Measurements from ENCODE around the gene WNT16. TPM values are rescaled to one million over a fixed set of nuclear protein-coding genes. Genes with fewer than 3 reads are reported as not detected.

WNT16 gene
- total RNA-seq, 1 donor = under 0.01 TPM

- Histone ChIP-seq H3K27ac (ENCODE audit: low read depth, low read length) (no peak overlapping the region), H3K4me1 (ENCODE audit: insufficient read depth, low read length) (peaks cover 39% of the 10 kb centered on the region), H3K9me3 (ENCODE audit: low read depth, low read length) (no peaks in the 10 kb centered on the region), H3K4me3 (ENCODE audit: insufficient read depth, low read length) (no peak overlapping the region), H2AFZ (ENCODE audit: low read length) (no peak overlapping the region), H4K20me1 (ENCODE audit: insufficient read depth, low read length) (no peaks in the 10 kb centered on the region), H3K79me2 (ENCODE audit: insufficient read depth, low read length) (no peaks in the 10 kb centered on the region), H3K27me3 (ENCODE audit: insufficient read depth, low read length) (no peaks in the 10 kb centered on the region), H3K36me3 (ENCODE audit: insufficient read depth, low read length) (no peaks in the 10 kb centered on the region), H3K4me2 (ENCODE audit: insufficient read depth, low read length) (no peak overlapping the region)
- no peak for TF ChIP-seq CTCF (IDR thresholded peaks at IDR 0.05; ENCODE audit: extremely low read depth, low read depth, low read length)
- no peak for DNase-seq (ENCODE audit: insufficient read length, low spot score, missing footprints)
Measured at GRCh38 chr7:121298831-121299239, 30.0 kb upstream of the WNT16 start.

GRCh38 chr7:121300685-121301420, 27.9 kb upstream of the WNT16 start:
- no peak overlapping the region for H3K4me2 ChIP-seq (ENCODE audit: insufficient read depth, low read length)
- H4K20me1 ChIP-seq (ENCODE audit: insufficient read depth, low read length) = no peaks in the 10 kb centered on the region
- DNase-seq (ENCODE audit: insufficient read length, low spot score, missing footprints) = no peak
- peaks cover 52% of the 10 kb centered on the region for H3K4me1 ChIP-seq (ENCODE audit: insufficient read depth, low read length)
- no peaks in the 10 kb centered on the region for H3K27me3 ChIP-seq (ENCODE audit: insufficient read depth, low read length)
- no peaks in the 10 kb centered on the region for H3K9me3 ChIP-seq (ENCODE audit: low read depth, low read length)
- H3K4me3 ChIP-seq (ENCODE audit: insufficient read depth, low read length) = no peak overlapping the region
- H3K36me3 ChIP-seq (ENCODE audit: insufficient read depth, low read length) = no peaks in the 10 kb centered on the region
- TF ChIP-seq CTCF (IDR thresholded peaks at IDR 0.05; ENCODE audit: extremely low read depth, low read depth, low read length) = no peak
- peak overlapping the region; percentile 93 for H3K27ac ChIP-seq (ENCODE audit: low read depth, low read length)
- H3K79me2 ChIP-seq (ENCODE audit: insufficient read depth, low read length) = no peaks in the 10 kb centered on the region
- H2AFZ ChIP-seq (ENCODE audit: low read length) = no peak overlapping the region

- H3K4me1 ChIP-seq (ENCODE audit: insufficient read depth, low read length) = peaks cover 55% of the 10 kb centered on the region
- H3K4me2 ChIP-seq (ENCODE audit: insufficient read depth, low read length) = peak overlapping the region; percentile 30
- no peak for TF ChIP-seq CTCF (IDR thresholded peaks at IDR 0.05; ENCODE audit: extremely low read depth, low read depth, low read length)
- H3K9me3 ChIP-seq (ENCODE audit: low read depth, low read length) = no peaks in the 10 kb centered on the region
- no peak overlapping the region for H3K4me3 ChIP-seq (ENCODE audit: insufficient read depth, low read length)
- H4K20me1 ChIP-seq (ENCODE audit: insufficient read depth, low read length) = no peaks in the 10 kb centered on the region
- H3K79me2 ChIP-seq (ENCODE audit: insufficient read depth, low read length) = no peaks in the 10 kb centered on the region
- no peaks in the 10 kb centered on the region for H3K36me3 ChIP-seq (ENCODE audit: insufficient read depth, low read length)
- peak overlapping the region; percentile 93 for H3K27ac ChIP-seq (ENCODE audit: low read depth, low read length)
- peak; percentile 11 for DNase-seq (ENCODE audit: insufficient read length, low spot score, missing footprints)
- H3K27me3 ChIP-seq (ENCODE audit: insufficient read depth, low read length) = no peaks in the 10 kb centered on the region
- H2AFZ ChIP-seq (ENCODE audit: low read length) = peak overlapping the region; percentile 11
Measured at GRCh38 chr7:121301446-121302213, 27.2 kb upstream of the WNT16 start.

GRCh38 chr7:121302214-121302745, 26.5 kb upstream of the WNT16 start:
- Histone ChIP-seq H3K79me2 (ENCODE audit: insufficient read depth, low read length) (no peaks in the 10 kb centered on the region), H3K27ac (ENCODE audit: low read depth, low read length) (peak overlapping the region; percentile 93), H4K20me1 (ENCODE audit: insufficient read depth, low read length) (no peaks in the 10 kb centered on the region), H3K4me2 (ENCODE audit: insufficient read depth, low read length) (peak overlapping the region; percentile 30), H2AFZ (ENCODE audit: low read length) (peak overlapping the region; percentile 11), H3K4me1 (ENCODE audit: insufficient read depth, low read length) (peaks cover 57% of the 10 kb centered on the region), H3K4me3 (ENCODE audit: insufficient read depth, low read length) (no peak overlapping the region), H3K36me3 (ENCODE audit: insufficient read depth, low read length) (no peaks in the 10 kb centered on the region), H3K9me3 (ENCODE audit: low read depth, low read length) (no peaks in the 10 kb centered on the region), H3K27me3 (ENCODE audit: insufficient read depth, low read length) (no peaks in the 10 kb centered on the region)
- TF ChIP-seq CTCF (IDR thresholded peaks at IDR 0.05; ENCODE audit: extremely low read depth, low read depth, low read length) = no peak
- DNase-seq (ENCODE audit: insufficient read length, low spot score, missing footprints) = peak; percentile 74
